Spleen (tissue), 11 donors: ENCODE data around the gene SLIT3. TPM values are rescaled to one million over a fixed set of nuclear protein-coding genes. Genes with fewer than 3 reads are reported as not detected.
A peak's percentile ranks its signal among the peaks of the same experiment; 100 is the strongest.

ENCODE experiments used
- DNase-seq: peaks from one replicate; pipeline ENCODE4 v3.0.0-alpha.2; 2020
- H3K27ac ChIP-seq, 8 donors: fragments of 200-600 bp; sonication (generic) in 7 of 8; 1 replicate in 4 of 8; 2 replicates in 4 of 8; pipeline versions ENCODE4 v1.5.0 to v1.8.0; 2016 to 2021; ENCODE audit warnings: inconsistent platforms in 4 of 8, mild to moderate bottlenecking in 4 of 8, moderate library complexity in 1 of 8
- H3K27me3 ChIP-seq, 7 donors: fragments of 200-600 bp; sonication (generic) in 6 of 7; replicated peaks in 1 of 7; 1 replicate in 4 of 7; 2 replicates in 3 of 7; pipeline versions ENCODE4 v1.5.0 to v1.8.0; 2016 to 2021; ENCODE audit warnings: inconsistent platforms in 3 of 7, mild to moderate bottlenecking in 1 of 7
- H3K36me3 ChIP-seq, 6 donors: fragments of 200-600 bp; sonication (generic) in 5 of 6; 1 replicate in 4 of 6; 2 replicates in 2 of 6; pipeline versions ENCODE4 v1.5.0 to v1.8.0; 2016 to 2021; ENCODE audit warnings: inconsistent platforms in 2 of 6
- H3K4me1 ChIP-seq, 6 donors: fragments of 200-600 bp; sonication (generic) in 5 of 6; 1 replicate in 3 of 6; 2 replicates in 3 of 6; pipeline versions ENCODE4 v1.5.0 to v1.8.0; 2016 to 2021; ENCODE audit warnings: inconsistent platforms in 3 of 6
- H3K4me3 ChIP-seq, 8 donors: fragments of 200-600 bp; sonication (generic) in 7 of 8; 1 replicate in 4 of 8; 2 replicates in 4 of 8; pipeline versions ENCODE4 v1.5.0 to v1.8.0; 2016 to 2021; ENCODE audit warnings: inconsistent platforms in 4 of 8, mild to moderate bottlenecking in 4 of 8, moderate library complexity in 2 of 8
- H3K9me3 ChIP-seq, 8 donors: fragments of 200-600 bp; sonication (generic) in 7 of 8; 1 replicate in 4 of 8; 2 replicates in 4 of 8; pipeline versions ENCODE4 v1.5.0 to v1.8.0; 2016 to 2021; ENCODE audit warnings: inconsistent platforms in 4 of 8
- POLR2A ChIP-seq, 3 donors: fragments of 450-650 bp; IDR thresholded peaks; one replicate each; pipeline ENCODE4 v1.5.1; 2017; ENCODE audit warnings: antibody characterized with exemption in 3 of 3, mild to moderate bottlenecking in 1 of 3
- POLR2AphosphoS5 ChIP-seq, 3 donors: sonication (generic); formaldehyde crosslinking; IDR thresholded peaks; one replicate each; pipeline ENCODE4 v1.5.1; 2017; ENCODE audit warnings: antibody characterized with exemption in 3 of 3
- WGBS, 5 donors: extraction: QIAGEN DNeasy Blood & Tissue Kit in 3 of 5; methylation state at CpG; one replicate each; pipeline versions ENCODE4 v1.1.5 to v1.1.7; 2013 to 2018; 5-methylcytosine and 5-hydroxymethylcytosine counted together
- intact Hi-C: fragments of 100-400 bp; cut with DNase I; formaldehyde crosslinking; loops from one replicate; pipeline ENCODE4 v1.15.0; 2023; ENCODE audit warnings: low total_unique reads
- polyA plus RNA-seq, 3 donors: library from polyadenylated mRNA; stranded (reverse); fragments of 200-250 nt; gene quantifications; one replicate each; pipeline ENCODE4 v1.2.1, GENCODE V29; 2013
- total RNA-seq, 7 donors: library from RNA; depleted of rRNA in 3 of 7; stranded (reverse); fragments of >200 nt in 3 of 7; fragmentation: NEBNext Ultra II Directional in 4 of 7; extraction: Animal tissue kit (Norgen Biotek cat#: 25700) in 4 of 7; gene quantifications; one replicate each; pipeline versions ENCODE4 v1.1.0 to v1.2.1, GENCODE V29; 2016 to 2021
- TF ChIP-seq, protein P1 (sequence below), 11 experiments: fragments of 200-600 bp in 7 of 11; fragments of 450-650 bp in 4 of 11; sonication (generic) in 4 of 11; IDR thresholded peaks in 8 of 11; conservative IDR thresholded peaks in 3 of 11; 1 replicate in 7 of 11; 2 replicates in 4 of 11; pipeline versions ENCODE4 v1.4.0 to v1.8.0; 2016 to 2021; ENCODE audit warnings: antibody characterized with exemption in 11 of 11, inconsistent platforms in 4 of 11, mild to moderate bottlenecking in 1 of 11
- donor health status: healthy with polysubstance abuse.
- donor health status: DM: no; HTN: no; CAD: no; lungs with moderate emphysema.
- donor health status: DM: no; HTN: no; CAD: no.
- donor health status: Bipolar disorder and iron deficiency.
- donor health status: healthy.
- donor health status: DM: no; HTN: no; CAD: no.
- donor health status: DM: yes; HTN: yes; CAD: no.

SLIT3 gene
- total and polyA plus RNA-seq, 10 donors: 0.33 to 54.0 (median 13.2) TPM

DNA sequence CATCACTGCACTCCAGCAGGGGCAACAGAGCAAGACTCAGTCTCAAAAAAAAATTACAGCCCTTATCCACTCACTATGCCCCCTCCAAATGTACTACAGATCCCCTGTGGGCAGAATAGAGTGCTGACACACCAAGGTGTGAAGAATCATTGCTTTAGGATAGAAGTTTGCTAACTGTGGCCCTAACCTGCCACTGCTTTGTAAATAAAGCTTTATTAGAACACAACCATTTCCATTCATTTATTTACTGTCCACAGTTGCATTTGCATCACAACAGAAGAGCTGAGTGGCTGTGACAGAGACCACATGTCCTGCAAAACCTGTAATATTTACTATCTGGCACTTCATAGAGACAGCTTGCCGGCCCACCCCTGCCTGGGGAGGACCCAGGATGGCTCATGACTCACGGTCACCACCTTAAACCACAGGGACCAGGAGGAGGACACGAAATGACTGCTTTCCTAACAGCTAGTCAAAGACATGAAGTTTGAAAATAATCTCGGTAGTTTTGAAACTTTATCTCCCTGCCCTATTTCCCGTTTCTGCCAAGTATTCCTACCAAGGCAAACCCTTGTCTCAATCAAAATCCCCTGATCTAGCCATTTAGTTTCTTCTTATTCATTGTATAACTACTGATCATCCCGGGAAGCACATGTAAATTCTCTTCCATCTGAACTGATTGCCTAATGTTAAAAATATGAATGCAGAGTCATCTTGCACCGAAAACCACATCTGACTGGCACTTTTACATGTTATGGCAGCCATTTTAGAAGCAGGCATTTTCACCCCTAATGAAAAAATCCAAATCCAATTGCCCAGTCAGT is 206.1 kb downstream of the SLIT3 start:
- intact Hi-C loops: no loop called here
- Histone ChIP-seq H3K4me3 (no peak overlapping the region), H3K9me3 (peaks cover 0 to 11% (median 2%) of the 10 kb centered on the region in 8 donors), H3K27me3 (no peaks in the 10 kb centered on the region), H3K27ac (no peak overlapping the region), H3K36me3 (no peaks in the 10 kb centered on the region), H3K4me1 (no peaks in the 10 kb centered on the region)
- TF ChIP-seq, protein P1, sequence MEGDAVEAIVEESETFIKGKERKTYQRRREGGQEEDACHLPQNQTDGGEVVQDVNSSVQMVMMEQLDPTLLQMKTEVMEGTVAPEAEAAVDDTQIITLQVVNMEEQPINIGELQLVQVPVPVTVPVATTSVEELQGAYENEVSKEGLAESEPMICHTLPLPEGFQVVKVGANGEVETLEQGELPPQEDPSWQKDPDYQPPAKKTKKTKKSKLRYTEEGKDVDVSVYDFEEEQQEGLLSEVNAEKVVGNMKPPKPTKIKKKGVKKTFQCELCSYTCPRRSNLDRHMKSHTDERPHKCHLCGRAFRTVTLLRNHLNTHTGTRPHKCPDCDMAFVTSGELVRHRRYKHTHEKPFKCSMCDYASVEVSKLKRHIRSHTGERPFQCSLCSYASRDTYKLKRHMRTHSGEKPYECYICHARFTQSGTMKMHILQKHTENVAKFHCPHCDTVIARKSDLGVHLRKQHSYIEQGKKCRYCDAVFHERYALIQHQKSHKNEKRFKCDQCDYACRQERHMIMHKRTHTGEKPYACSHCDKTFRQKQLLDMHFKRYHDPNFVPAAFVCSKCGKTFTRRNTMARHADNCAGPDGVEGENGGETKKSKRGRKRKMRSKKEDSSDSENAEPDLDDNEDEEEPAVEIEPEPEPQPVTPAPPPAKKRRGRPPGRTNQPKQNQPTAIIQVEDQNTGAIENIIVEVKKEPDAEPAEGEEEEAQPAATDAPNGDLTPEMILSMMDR (IDR thresholded peaks at IDR 0.05 in 8 of 11, conservative IDR thresholded peaks at IDR 0.05 in 3 of 11): no peak
- TF ChIP-seq POLR2AphosphoS5 (IDR thresholded peaks at IDR 0.05): no peak
- TF ChIP-seq POLR2A (IDR thresholded peaks at IDR 0.05): no peak
- no peak for DNase-seq
- 66 to 81% (median 80%) methylated on average over 7 of the region's 7 CpGs for WGBS, 5 donors

DNA sequence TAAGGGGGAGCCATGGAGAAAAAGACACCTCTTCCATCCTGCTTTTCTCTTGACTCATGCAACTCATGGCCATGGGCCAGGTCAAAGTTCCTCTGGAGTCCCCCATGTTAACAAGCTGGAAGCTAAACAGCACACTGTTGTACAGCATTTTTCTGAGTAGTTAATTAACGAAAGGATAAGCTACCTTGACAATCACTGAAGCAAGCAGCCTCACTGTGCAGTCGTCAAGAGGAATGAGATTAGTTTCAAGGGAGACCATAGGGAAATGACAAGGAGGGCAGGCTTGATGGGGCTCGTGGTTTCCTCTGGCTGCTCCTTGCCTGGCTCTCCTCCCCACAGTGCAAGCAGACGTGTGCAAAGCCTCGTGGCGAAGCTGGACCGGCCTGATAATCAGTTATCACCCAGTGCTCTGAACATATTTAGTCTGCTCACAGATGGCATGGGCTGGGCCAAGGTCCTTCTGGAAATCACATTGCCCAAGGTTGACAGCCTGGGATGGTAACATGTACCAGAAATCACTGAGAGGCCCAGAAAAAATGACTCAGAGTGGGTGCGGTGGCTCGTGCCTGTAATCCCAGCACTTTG is 209.5 kb downstream of the SLIT3 start:
- Histone ChIP-seq H3K27me3 (no peaks in the 10 kb centered on the region), H3K36me3 (no peaks in the 10 kb centered on the region), H3K4me1 (no peaks in the 10 kb centered on the region), H3K9me3 (peaks cover 0 to 11% (median 2%) of the 10 kb centered on the region in 8 donors), H3K27ac (peak overlapping the region in 2 of 8 donors; percentile 22 to 38), H3K4me3 (no peak overlapping the region)
- no peak for DNase-seq
- intact Hi-C loops: no loop called here
- 45 to 74% (median 70%) methylated on average over 9 of the region's 9 CpGs for WGBS, 5 donors
- TF ChIP-seq POLR2AphosphoS5 (IDR thresholded peaks at IDR 0.05): peak in 2 of 3 donors; percentile 61 to 63
- TF ChIP-seq POLR2A (IDR thresholded peaks at IDR 0.05): no peak

DNA sequence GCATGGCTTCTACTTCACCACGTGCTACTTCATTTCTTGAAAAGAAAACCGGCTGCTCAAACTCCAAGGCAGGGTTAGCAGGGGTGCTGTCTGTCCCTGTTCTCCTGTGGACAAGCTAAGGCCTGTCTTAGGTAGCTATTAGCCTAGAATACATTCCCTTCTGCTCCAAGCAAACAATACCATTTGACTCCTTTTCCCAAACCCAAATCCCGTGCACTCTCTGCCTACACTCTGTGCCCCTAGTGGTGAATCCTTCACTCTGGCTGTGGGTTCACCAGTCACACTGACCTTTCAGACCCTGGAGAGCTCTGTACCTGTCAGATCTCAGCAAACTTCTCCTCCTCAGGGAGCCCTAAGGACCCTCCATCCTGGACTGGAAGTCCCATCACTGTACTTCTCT is 211.6 kb downstream of the SLIT3 start:
- Histone ChIP-seq H3K4me3 (no peak overlapping the region), H3K9me3 (peaks cover 0 to 11% (median 2%) of the 10 kb centered on the region in 8 donors), H3K4me1 (no peaks in the 10 kb centered on the region), H3K27me3 (no peaks in the 10 kb centered on the region), H3K27ac (no peak overlapping the region), H3K36me3 (no peaks in the 10 kb centered on the region)
- 84 to 88% (median 88%) methylated on average over 3 of the region's 3 CpGs for WGBS, 5 donors
- no peak for DNase-seq
- TF ChIP-seq POLR2AphosphoS5 (IDR thresholded peaks at IDR 0.05) (no peak), POLR2A (IDR thresholded peaks at IDR 0.05) (no peak)
- TF ChIP-seq, protein P1 (IDR thresholded peaks at IDR 0.05 in 8 of 11, conservative IDR thresholded peaks at IDR 0.05 in 3 of 11): no peak
- intact Hi-C loops: no loop called here

DNA sequence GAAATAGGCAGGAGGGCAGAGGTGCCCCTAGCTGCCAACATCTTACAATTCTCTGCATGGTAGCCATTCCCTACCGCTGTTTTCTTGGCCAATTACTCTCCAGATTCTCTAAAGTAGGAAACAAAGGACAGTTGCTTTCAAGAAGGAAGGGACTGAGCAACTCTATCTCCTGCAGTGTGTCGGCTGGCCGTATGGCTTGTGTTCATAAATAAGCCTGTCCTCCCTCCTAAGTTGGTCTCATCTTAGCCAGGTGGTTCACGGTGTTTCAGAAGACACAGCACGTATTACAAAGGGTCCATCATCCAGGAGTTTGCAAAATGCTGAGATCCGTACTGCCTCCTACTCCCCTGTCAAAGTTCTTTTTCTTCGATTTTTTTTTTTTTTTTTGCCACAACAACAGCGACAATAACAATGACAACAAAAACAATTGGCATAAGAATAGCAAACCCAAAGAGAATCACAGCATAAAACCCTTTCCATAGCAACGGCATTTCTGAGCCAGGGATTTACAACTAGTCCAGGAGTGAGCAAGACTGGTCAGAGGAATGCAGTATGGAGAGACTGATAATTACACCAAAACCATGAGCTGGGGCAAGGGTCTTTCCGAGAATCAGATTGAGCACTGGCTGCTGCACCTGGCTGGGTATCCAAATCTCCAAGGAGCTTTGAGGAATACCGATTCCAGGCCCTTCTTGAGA is 212.8 kb downstream of the SLIT3 start:
- TF ChIP-seq POLR2A (IDR thresholded peaks at IDR 0.05) (no peak), POLR2AphosphoS5 (IDR thresholded peaks at IDR 0.05) (no peak)
- TF ChIP-seq, protein P1 (IDR thresholded peaks at IDR 0.05 in 8 of 11, conservative IDR thresholded peaks at IDR 0.05 in 3 of 11): no peak
- H3K4me1 ChIP-seq: peaks cover 0 to 2% (median 0%) of the 10 kb centered on the region in 6 donors
- no peaks in the 10 kb centered on the region for H3K27me3 ChIP-seq
- H3K4me3 ChIP-seq: no peak overlapping the region
- H3K36me3 ChIP-seq: no peaks in the 10 kb centered on the region
- peaks cover 0 to 11% (median 2%) of the 10 kb centered on the region in 8 donors for H3K9me3 ChIP-seq
- no peak for DNase-seq
- intact Hi-C loops: no loop called here
- H3K27ac ChIP-seq: no peak overlapping the region
- 84 to 90% (median 87%) methylated on average over 11 of the region's 11 CpGs for WGBS, 5 donors
